ENCODE results near the gene APPL1. TPM values are rescaled to one million over a fixed set of nuclear protein-coding genes. Genes with fewer than 3 reads are reported as not detected.

APPL1 gene
- total RNA-seq, 2 experiments from 2014 or later, result 21.3 to 22.9 TPM

DNA sequence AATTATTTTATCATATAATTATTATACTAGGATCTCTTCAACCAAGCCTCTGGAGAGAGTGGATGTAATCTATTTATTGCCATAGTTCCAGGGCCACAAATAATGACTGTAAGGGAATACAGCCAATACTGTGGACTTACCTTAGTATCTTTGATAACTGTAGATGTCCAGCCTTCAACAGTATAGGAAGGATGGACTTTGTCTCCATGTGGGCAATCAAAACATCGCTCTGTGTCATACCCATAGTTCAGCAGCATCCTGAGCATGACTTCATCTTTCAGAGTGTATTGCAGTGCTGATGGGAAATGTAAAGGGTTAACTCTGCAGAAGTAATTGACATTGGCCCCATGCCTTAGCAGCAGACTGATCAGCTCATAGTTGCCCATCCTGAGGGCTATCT is 50.7 kb downstream of the APPL1 start:
- ATAC-seq (ENCODE audit: poor library complexity) (no peak), DNase-seq (no peak)
- H3K27me3 Mint-ChIP-seq, result no peaks in the 10 kb centered on the region
- peaks cover 0 to 5% of the 10 kb centered on the region in 2 experiments for H3K9me3 ChIP-seq (ENCODE audit: control insufficient read depth in 1 of 2, insufficient read depth in 1 of 2, low read length in 2 of 2)
- TF ChIP-seq, protein P1, sequence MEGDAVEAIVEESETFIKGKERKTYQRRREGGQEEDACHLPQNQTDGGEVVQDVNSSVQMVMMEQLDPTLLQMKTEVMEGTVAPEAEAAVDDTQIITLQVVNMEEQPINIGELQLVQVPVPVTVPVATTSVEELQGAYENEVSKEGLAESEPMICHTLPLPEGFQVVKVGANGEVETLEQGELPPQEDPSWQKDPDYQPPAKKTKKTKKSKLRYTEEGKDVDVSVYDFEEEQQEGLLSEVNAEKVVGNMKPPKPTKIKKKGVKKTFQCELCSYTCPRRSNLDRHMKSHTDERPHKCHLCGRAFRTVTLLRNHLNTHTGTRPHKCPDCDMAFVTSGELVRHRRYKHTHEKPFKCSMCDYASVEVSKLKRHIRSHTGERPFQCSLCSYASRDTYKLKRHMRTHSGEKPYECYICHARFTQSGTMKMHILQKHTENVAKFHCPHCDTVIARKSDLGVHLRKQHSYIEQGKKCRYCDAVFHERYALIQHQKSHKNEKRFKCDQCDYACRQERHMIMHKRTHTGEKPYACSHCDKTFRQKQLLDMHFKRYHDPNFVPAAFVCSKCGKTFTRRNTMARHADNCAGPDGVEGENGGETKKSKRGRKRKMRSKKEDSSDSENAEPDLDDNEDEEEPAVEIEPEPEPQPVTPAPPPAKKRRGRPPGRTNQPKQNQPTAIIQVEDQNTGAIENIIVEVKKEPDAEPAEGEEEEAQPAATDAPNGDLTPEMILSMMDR (IDR thresholded peaks at IDR 0.05), result no peak
- no peaks in the 10 kb centered on the region for H3K4me1 Mint-ChIP-seq (ENCODE audit: low read depth)
- POLR2A ChIA-PET, result no interaction called here
- H3K9me3 Mint-ChIP-seq, result peaks cover 5% of the 10 kb centered on the region
- H3K4me3 ChIP-seq (ENCODE audit: low read length), result no peak overlapping the region
- peaks cover 6% of the 10 kb centered on the region for H3K36me3 ChIP-seq (ENCODE audit: insufficient read depth, low read length)
- no peak overlapping the region for H3K4me3 Mint-ChIP-seq
- H3K36me3 Mint-ChIP-seq (ENCODE audit: low read depth), result peaks cover 14% of the 10 kb centered on the region
- H3K27ac ChIP-seq (ENCODE audit: low read depth in 1 of 2, low read length in 2 of 2), result no peak overlapping the region
- CTCF ChIA-PET, result no interaction called here
- intact Hi-C loops (cut with DNase I, micrococcal nuclease), result no loop called here
- H3K4me1 ChIP-seq (ENCODE audit: insufficient read depth, low read length), result no peaks in the 10 kb centered on the region
- H3K27ac Mint-ChIP-seq, result no peak overlapping the region
- no peaks in the 10 kb centered on the region for H3K27me3 ChIP-seq (ENCODE audit: control insufficient read depth in 1 of 2, insufficient read depth in 2 of 2, low read length in 2 of 2)

DNA sequence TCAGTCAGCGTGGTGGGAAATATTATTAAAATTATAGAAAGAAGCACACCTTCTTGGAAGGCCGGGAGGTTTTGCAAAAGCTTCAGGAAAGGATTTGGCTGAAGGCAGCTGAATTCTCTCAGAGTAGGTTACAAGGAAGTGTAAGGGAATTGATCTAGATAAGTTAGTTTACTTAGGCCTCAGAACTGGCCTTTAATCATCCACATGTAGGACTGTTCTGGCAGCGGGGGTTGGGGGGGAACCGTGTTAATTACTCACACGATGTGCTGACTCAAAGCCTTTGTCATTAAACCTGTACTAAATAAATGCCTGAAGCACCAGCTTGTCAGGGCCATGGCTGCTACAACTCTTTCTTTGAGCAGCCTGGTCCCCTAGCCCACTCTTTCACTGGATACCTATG is 52.2 kb downstream of the APPL1 start:
- Histone ChIP-seq H3K4me1 (ENCODE audit: insufficient read depth, low read length) (no peaks in the 10 kb centered on the region), H3K9me3 (ENCODE audit: control insufficient read depth in 1 of 2, insufficient read depth in 1 of 2, low read length in 2 of 2) (peaks cover 0 to 5% of the 10 kb centered on the region in 2 experiments), H3K27ac (ENCODE audit: low read depth in 1 of 2, low read length in 2 of 2) (no peak overlapping the region), H3K4me3 (ENCODE audit: low read length) (no peak overlapping the region), H3K36me3 (ENCODE audit: insufficient read depth, low read length) (no peaks in the 10 kb centered on the region), H3K27me3 (ENCODE audit: control insufficient read depth in 1 of 2, insufficient read depth in 2 of 2, low read length in 2 of 2) (no peaks in the 10 kb centered on the region)
- POLR2A ChIA-PET, result no interaction called here
- no peaks in the 10 kb centered on the region for H3K27me3 Mint-ChIP-seq
- peaks cover 5% of the 10 kb centered on the region for H3K9me3 Mint-ChIP-seq
- intact Hi-C loops (cut with DNase I, micrococcal nuclease), result no loop called here
- no peaks in the 10 kb centered on the region for H3K4me1 Mint-ChIP-seq (ENCODE audit: low read depth)
- TF ChIP-seq, protein P1 (IDR thresholded peaks at IDR 0.05), result no peak
- no peak overlapping the region for H3K4me3 Mint-ChIP-seq
- ATAC-seq (ENCODE audit: poor library complexity) (no peak), DNase-seq (no peak)
- H3K36me3 Mint-ChIP-seq (ENCODE audit: low read depth), result peaks cover 8% of the 10 kb centered on the region
- no peak overlapping the region for H3K27ac Mint-ChIP-seq
- CTCF ChIA-PET, result interaction anchor here (1.0 kb wide), 1 partner anchor 37 kb away, joined by 5 read pairs; no protein-coding TSS in a partner anchor

DNA sequence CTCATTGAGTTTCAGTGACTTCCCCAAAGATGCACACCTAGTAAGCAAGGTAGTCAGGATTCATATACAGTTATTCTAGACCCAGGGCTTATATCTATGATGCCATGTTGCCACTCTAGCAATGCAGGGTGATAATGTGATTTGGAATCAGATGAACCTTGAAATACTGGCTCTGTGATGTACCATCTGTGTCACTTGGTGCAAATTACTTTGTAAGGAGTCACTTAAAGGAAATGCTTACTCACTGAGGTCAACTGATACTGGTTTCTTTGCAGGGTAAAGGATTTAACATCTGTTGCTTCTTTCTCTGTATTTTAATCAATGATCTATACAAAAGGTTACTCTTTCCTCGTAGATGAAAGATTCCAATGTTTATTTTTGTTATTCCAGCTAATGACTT is 54.2 kb downstream of the APPL1 start:
- Histone ChIP-seq H3K27ac (ENCODE audit: low read depth in 1 of 2, low read length in 2 of 2) (no peak overlapping the region), H3K36me3 (ENCODE audit: insufficient read depth, low read length) (no peaks in the 10 kb centered on the region), H3K4me1 (ENCODE audit: insufficient read depth, low read length) (no peaks in the 10 kb centered on the region), H3K9me3 (ENCODE audit: control insufficient read depth in 1 of 2, insufficient read depth in 1 of 2, low read length in 2 of 2) (peaks cover 0 to 5% of the 10 kb centered on the region in 2 experiments), H3K4me3 (ENCODE audit: low read length) (no peak overlapping the region), H3K27me3 (ENCODE audit: control insufficient read depth in 1 of 2, insufficient read depth in 2 of 2, low read length in 2 of 2) (no peaks in the 10 kb centered on the region)
- TF ChIP-seq, protein P1 (IDR thresholded peaks at IDR 0.05), result no peak
- Mint-ChIP-seq H3K4me3 (no peak overlapping the region), H3K4me1 (ENCODE audit: low read depth) (no peaks in the 10 kb centered on the region), H3K27me3 (no peaks in the 10 kb centered on the region), H3K27ac (no peak overlapping the region), H3K36me3 (ENCODE audit: low read depth) (peaks cover 8% of the 10 kb centered on the region), H3K9me3 (peaks cover 5% of the 10 kb centered on the region)
- DNase-seq (no peak), ATAC-seq (ENCODE audit: poor library complexity) (no peak)
- intact Hi-C loops (cut with DNase I, micrococcal nuclease), result no loop called here
- ChIA-PET CTCF (no interaction called here), POLR2A (no interaction called here)

All from CD4-positive, alpha-beta T cell (primary cell).